ENCODE data around the gene TSSK1B.

The TSSK1B gene

GRCh38 chr5:113434889-113435288, at the start of gene TSSK1B:
TSS of gene TSSK1B (minus strand) at chr5:113434989. CDS start at chr5:113434839, 150 bp downstream.
- ChIA-PET POLR2A (no interaction called here), CTCF (no interaction called here)
- TF ChIP-seq TCF7L2 (IDR thresholded peaks at IDR 0.05; ENCODE audit: borderline replicate concordance, low read depth, low read length) (no peak), ZNF501 (tag by site-specific recombination; IDR thresholded peaks at IDR 0.05) (no peak), SP7 (tag by site-specific recombination; IDR thresholded peaks at IDR 0.05) (no peak), YY2 (tag by site-specific recombination; IDR thresholded peaks at IDR 0.05) (no peak), PRDM2 (tag by site-specific recombination; IDR thresholded peaks at IDR 0.05; ENCODE audit: borderline replicate concordance) (no peak), OSR2 (tag by site-specific recombination; IDR thresholded peaks at IDR 0.05) (no peak), ZSCAN23 (tag by site-specific recombination; IDR thresholded peaks at IDR 0.05) (no peak), ZNF404 (tag by site-specific recombination; IDR thresholded peaks at IDR 0.05) (no peak), ZNF521 (tag by site-specific recombination; IDR thresholded peaks at IDR 0.05) (no peak), MYNN (tag by site-specific recombination; IDR thresholded peaks at IDR 0.05; ENCODE audit: borderline replicate concordance) (no peak), ZNF704 (tag by site-specific recombination; IDR thresholded peaks at IDR 0.05) (no peak)
- H3K27ac ChIP-seq (ENCODE audit: extremely low read depth, low read depth, low read length) = no peak within 1 kb of the TSS
- H3K9me3 ChIP-seq (ENCODE audit: control insufficient read depth, insufficient read depth, low read depth, low read length) = no peaks in the 10 kb centered on the region
- H3K36me3 ChIP-seq (ENCODE audit: control insufficient read depth in 2 of 2, insufficient read depth in 1 of 2, low read length in 2 of 2) = no peaks in the 10 kb centered on the region
- no peak within 1 kb of the TSS for H3K4me3 ChIP-seq (ENCODE audit: low read depth, low read length)
- no peaks in the 10 kb centered on the region for H3K4me1 ChIP-seq (ENCODE audit: control insufficient read depth, insufficient read depth, low read length)

- Histone ChIP-seq H3K4me1 (ENCODE audit: control insufficient read depth, insufficient read depth, low read length) (no peaks in the 10 kb centered on the region), H3K4me3 (ENCODE audit: low read depth, low read length) (no peak overlapping the region), H3K36me3 (ENCODE audit: control insufficient read depth in 2 of 2, insufficient read depth in 1 of 2, low read length in 2 of 2) (no peaks in the 10 kb centered on the region; a peak in 1 of 3 replicates), H3K27ac (ENCODE audit: extremely low read depth, low read depth, low read length) (no peak overlapping the region), H3K9me3 (ENCODE audit: control insufficient read depth, insufficient read depth, low read depth, low read length) (no peaks in the 10 kb centered on the region)
- CTCF ChIA-PET = interaction anchor here (0.6 kb wide), 1 partner anchor 20 kb away, joined by 4 read pairs; no protein-coding TSS in a partner anchor
- POLR2A ChIA-PET = no interaction called here
- TF ChIP-seq ZNF174 (tag by site-specific recombination; IDR thresholded peaks at IDR 0.05) (no peak), ZNF830 (tag by site-specific recombination; IDR thresholded peaks at IDR 0.05; ENCODE audit: low read depth) (peak; percentile 74), ZNF544 (tag by site-specific recombination; IDR thresholded peaks at IDR 0.05) (peak; percentile 47; the same call in 1 of the 2 replicates), ZNF324 (tag by site-specific recombination; IDR thresholded peaks at IDR 0.05) (no peak), ZNF645 (tag by site-specific recombination; IDR thresholded peaks at IDR 0.05) (no peak), ZNF677 (tag by site-specific recombination; IDR thresholded peaks at IDR 0.05) (0 out of 2 replicates have a peak, but pooled peaks have one; percentile 44), ZBTB48 (tag by site-specific recombination; IDR thresholded peaks at IDR 0.05) (no peak), ZSCAN5A (tag by site-specific recombination; IDR thresholded peaks at IDR 0.05) (no peak), ZNF184 (tag by site-specific recombination; IDR thresholded peaks at IDR 0.05) (peak; percentile 79; the same call in 1 of the 2 replicates), ZNF416 (tag by site-specific recombination; IDR thresholded peaks at IDR 0.05) (no peak), ZNF596 (tag by site-specific recombination; IDR thresholded peaks at IDR 0.05) (no peak), ZNF785 (tag by site-specific recombination; IDR thresholded peaks at IDR 0.05) (no peak)
Measured at GRCh38 chr5:113480243-113480642, 45.5 kb upstream of the TSSK1B start.

Measured in HEK293 (cell line).